PC-9 (cell line): ENCODE measurements around the gene OR1J2.

Experiments
- EZH2 ChIP-seq: fragments of 200-600 bp; sonication (generic); IDR thresholded peaks from 2 replicates; pipeline ENCODE4 v1.8.0; 2017; ENCODE audit warnings: antibody characterized with exemption, low read depth
- TF ChIP-seq, protein P1 (sequence below): fragments of 200-600 bp; sonication (generic); conservative IDR thresholded peaks from 2 replicates; pipeline ENCODE4 v1.6.1; 2017; ENCODE audit warnings: mixed run types, antibody characterized with exemption, mild to moderate bottlenecking, moderate library complexity

DNA sequence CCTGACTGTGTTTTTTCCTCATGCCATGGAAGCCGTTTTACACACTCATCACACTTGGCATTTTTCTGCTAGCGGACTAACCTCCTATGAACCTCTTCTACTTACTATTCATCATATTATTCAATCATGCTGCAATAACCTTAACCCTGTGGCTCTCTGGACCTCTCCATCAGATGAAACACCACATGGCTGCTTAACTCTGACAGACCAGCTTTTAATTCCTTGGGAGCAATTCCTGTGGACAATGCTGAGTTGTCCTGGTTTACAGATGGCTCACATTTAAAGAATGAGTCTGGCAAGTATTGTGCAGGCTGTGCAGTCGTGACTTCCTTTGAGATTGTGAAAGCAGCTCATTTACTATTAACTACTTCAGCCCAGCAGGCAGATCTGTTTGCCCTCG lies 41.9 kb upstream of the OR1J2 start:
- TF ChIP-seq, protein P1, sequence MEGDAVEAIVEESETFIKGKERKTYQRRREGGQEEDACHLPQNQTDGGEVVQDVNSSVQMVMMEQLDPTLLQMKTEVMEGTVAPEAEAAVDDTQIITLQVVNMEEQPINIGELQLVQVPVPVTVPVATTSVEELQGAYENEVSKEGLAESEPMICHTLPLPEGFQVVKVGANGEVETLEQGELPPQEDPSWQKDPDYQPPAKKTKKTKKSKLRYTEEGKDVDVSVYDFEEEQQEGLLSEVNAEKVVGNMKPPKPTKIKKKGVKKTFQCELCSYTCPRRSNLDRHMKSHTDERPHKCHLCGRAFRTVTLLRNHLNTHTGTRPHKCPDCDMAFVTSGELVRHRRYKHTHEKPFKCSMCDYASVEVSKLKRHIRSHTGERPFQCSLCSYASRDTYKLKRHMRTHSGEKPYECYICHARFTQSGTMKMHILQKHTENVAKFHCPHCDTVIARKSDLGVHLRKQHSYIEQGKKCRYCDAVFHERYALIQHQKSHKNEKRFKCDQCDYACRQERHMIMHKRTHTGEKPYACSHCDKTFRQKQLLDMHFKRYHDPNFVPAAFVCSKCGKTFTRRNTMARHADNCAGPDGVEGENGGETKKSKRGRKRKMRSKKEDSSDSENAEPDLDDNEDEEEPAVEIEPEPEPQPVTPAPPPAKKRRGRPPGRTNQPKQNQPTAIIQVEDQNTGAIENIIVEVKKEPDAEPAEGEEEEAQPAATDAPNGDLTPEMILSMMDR: no peak
- no peak for TF ChIP-seq EZH2
